GM19240 (cell line): ENCODE data around the gene CDH8.
"Not testable (repeated sequence)": the region's sequence is repeated elsewhere in the genome, so short reads cannot be mapped to it uniquely, and the experiment has no call there.

Experiments
- DNase-seq: peaks from one replicate; pipeline ENCODE4 v3.0.0; 2011; ENCODE audit warnings: low spot score; ENCODE audit not compliant: insufficient read length

CDH8 gene

GRCh38 chr16:61862221-61863155 is 173.8 kb downstream of the CDH8 start:
- no peak for DNase-seq

- no peak for DNase-seq
Measured at GRCh38 chr16:61858988-61859387, 177.2 kb downstream of the CDH8 start.

- no peak for DNase-seq
Measured at GRCh38 chr16:61842666-61843065, 193.6 kb downstream of the CDH8 start.

GRCh38 chr16:61836804-61837393 is 199.3 kb downstream of the CDH8 start:
- DNase-seq: no peak

GRCh38 chr16:61834082-61834481 is 202.2 kb downstream of the CDH8 start:
- DNase-seq: no peak

GRCh38 chr16:61831351-61831917 is 204.8 kb downstream of the CDH8 start:
- no peak for DNase-seq

GRCh38 chr16:61829631-61830030 is 206.6 kb downstream of the CDH8 start:
- DNase-seq: no peak

GRCh38 chr16:61823326-61823725 is 212.9 kb downstream of the CDH8 start:
- DNase-seq: no peak

- no peak for DNase-seq
Measured at GRCh38 chr16:61820820-61821219, 215.4 kb downstream of the CDH8 start.

GRCh38 chr16:61820398-61820797 is 215.8 kb downstream of the CDH8 start:
- DNase-seq: no peak

GRCh38 chr16:61818850-61819249 is 217.4 kb downstream of the CDH8 start:
- no peak for DNase-seq

- no peak for DNase-seq
Measured at GRCh38 chr16:61817583-61818278, 218.5 kb downstream of the CDH8 start.

- DNase-seq: no peak
Measured at GRCh38 chr16:61814726-61815347, 221.4 kb downstream of the CDH8 start.

- no peak for DNase-seq
Measured at GRCh38 chr16:61813339-61813738, 222.9 kb downstream of the CDH8 start.

- DNase-seq: no peak
Measured at GRCh38 chr16:61812251-61812650, 224.0 kb downstream of the CDH8 start.

GRCh38 chr16:61807551-61807950 is 228.7 kb downstream of the CDH8 start:
- no peak for DNase-seq

GRCh38 chr16:61801217-61801616 is 235.0 kb downstream of the CDH8 start:
- not testable (repeated sequence) for DNase-seq

GRCh38 chr16:61798741-61799140 is 237.5 kb downstream of the CDH8 start:
- DNase-seq: no peak

GRCh38 chr16:61797961-61798507 is 238.2 kb downstream of the CDH8 start:
- DNase-seq: no peak

- no peak for DNase-seq
Measured at GRCh38 chr16:61797296-61797795, 238.9 kb downstream of the CDH8 start.
